GM19099 (cell line): Measurements from ENCODE around the gene LCE3D.

Experiments used
- POLR2A ChIP-seq: IDR thresholded peaks from 3 replicates; pipeline ENCODE4 v1.6.1; 2011; ENCODE audit warnings: low read depth; ENCODE audit not compliant: insufficient read length; ENCODE audit errors: extremely low read depth

Gene LCE3D

DNA sequence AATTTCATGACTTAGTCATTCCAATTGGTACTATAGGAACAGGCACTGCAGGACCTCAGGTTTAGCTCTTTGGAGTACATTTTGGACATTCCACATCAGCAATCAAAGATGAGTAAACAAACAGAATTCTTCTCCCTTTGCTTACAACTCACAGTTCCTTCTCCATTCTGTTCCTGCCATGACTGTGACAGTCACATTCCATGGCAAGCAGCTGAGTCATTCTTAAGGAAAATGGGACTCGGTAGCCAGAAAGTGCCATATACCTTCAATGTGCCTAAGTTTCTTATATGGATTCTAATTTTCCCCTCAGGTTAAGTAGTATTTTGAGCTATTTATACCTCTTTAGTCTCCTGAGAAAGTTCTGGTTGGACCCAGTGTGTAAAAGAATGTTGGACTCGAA is 40.4 kb downstream of the LCE3D start:
- TF ChIP-seq POLR2A: no peak

DNA sequence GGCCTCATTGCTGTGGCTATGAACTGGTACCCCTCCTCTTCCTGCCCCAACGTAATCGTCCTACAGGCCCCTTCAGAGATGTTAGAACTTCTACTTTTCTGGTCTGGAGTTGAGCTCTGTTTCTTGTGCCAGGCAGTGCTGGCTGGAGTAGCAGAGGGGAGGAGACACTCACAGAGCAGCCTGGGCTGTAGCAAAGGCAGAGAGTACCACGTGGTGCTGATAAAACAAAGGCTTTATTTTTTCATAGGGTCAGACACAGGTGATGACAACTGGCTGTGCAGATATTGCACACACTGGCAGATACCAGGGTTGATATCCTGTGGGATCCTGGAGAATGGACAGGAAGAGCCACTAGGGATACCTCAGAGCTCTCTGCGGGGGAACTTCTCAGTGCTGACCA is 42.8 kb downstream of the LCE3D start:
- no peak for TF ChIP-seq POLR2A

DNA sequence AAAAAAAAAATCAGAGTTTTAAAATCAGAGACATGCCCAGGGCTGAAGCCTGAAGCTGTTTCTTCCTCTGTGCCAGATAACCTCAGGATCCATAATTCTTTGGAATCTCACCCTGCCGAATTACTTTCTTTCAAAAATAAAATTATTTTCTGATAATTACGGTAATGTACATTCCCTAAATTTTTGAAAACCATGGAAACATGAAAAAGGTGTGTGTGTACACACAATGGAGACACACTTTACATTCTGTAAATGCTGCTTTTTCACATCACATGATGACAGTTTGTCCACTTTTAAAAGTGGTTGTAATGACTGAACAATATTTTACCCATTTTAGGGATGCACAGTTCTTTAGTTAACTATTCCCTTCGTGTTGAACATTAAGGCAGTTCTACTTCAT is 44.5 kb downstream of the LCE3D start:
- TF ChIP-seq POLR2A: no peak

DNA sequence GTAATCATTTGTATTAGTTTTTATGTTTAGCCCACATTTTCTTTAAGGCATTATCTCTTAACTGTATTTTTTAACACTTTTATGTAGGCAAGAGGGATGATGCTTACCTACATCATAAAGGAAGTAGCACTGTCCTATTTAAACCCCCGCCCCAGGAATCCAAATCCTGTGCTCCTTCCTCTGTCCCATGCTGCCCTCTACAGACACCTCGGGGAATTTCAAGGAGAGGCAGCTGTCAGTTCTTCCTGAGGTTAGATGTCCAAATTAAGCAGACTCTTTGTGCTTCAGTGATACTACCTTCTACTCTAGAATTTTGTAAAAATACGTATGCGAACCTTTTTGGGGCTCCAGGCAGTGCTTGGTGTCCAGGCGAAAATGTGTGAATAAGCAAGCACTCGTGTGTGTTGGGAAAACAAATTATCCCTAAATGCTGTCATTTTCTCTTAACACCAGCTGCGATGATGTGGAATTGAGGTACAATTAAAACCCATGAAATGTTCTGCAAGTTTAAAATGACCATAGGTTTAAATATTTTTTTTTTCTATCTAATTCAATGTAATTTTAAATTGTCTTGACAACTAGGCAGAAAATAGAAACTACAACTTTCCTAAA is 46.9 kb downstream of the LCE3D start:
- TF ChIP-seq POLR2A: no peak
